A549 (cell line): ENCODE results near the gene LAGE3. TPM values are rescaled to one million over a fixed set of nuclear protein-coding genes. Genes with fewer than 3 reads are reported as not detected.

Source experiments
- ATAC-seq, 2 experiments: fragments of 200-7000 bp in 1 of 2; fragments of >200 bp in 1 of 2; cut with Nextera tagmentation in 1 of 2; cut with Tn5 transposase in 1 of 2; 3 replicates each; pipeline versions ENCODE4 v1.8.0 to v1.9.1; 2018 to 2020; ENCODE audit warnings: mild to moderate bottlenecking in 1 of 2, moderate library complexity in 1 of 2
- CTCF ChIA-PET: fragments of 300-600 bp; sonication (Branson Sonifier 250); formaldehyde crosslinking; extraction: SDS; loops from one replicate; lab custom pipeline; 2021; ENCODE audit warnings: antibody characterized with exemption, inconsistent platforms; lab: Yijun Ruan, JAX
- POLR2A ChIA-PET: fragments of 350-600 bp; formaldehyde crosslinking; extraction: SDS; loops from one replicate; lab custom pipeline; 2021; ENCODE audit warnings: antibody characterized with exemption, inconsistent platforms; lab: Yijun Ruan, JAX
- DNase-seq, 2 experiments: peaks; one replicate each; pipeline versions ENCODE4 v3.0.0 to v3.0.0-alpha.2; 2011 to 2016; ENCODE audit warnings: low read depth in 1 of 2, low spot score in 1 of 2
- FAIRE-seq: peaks from 2 replicates; lab custom pipeline; 2011; peaks lifted over from hg19 to GRCh38; lab: Jason Lieb, UNC
- H3K27ac ChIP-seq, 2 experiments: fragments of >200 bp; sonication (Bioruptor Twin); formaldehyde crosslinking; 3 replicates each; pipeline ENCODE4 v1.5.1; 2016 to 2017
- H3K4me1 ChIP-seq: fragments of >200 bp; sonication (Bioruptor Twin); formaldehyde crosslinking; 3 replicates; pipeline ENCODE4 v1.6.1; 2016
- H3K4me2 ChIP-seq: fragments of >200 bp; sonication (Bioruptor Twin); formaldehyde crosslinking; 3 replicates; pipeline ENCODE4 v1.6.1; 2016
- H3K4me3 ChIP-seq: fragments of >200 bp; sonication (Bioruptor Twin); formaldehyde crosslinking; 3 replicates; pipeline ENCODE4 v1.5.1; 2016
- H3K9me3 ChIP-seq: fragments of >200 bp; sonication (Bioruptor Twin); formaldehyde crosslinking; 3 replicates; pipeline ENCODE4 v1.6.1; 2016
- CBX2 ChIP-seq: fragments of 200-600 bp; sonication (generic); IDR thresholded peaks from 2 replicates; pipeline ENCODE4 v1.6.1; 2016; ENCODE audit warnings: low read depth, mild to moderate bottlenecking, borderline replicate concordance
- CBX8 ChIP-seq: fragments of 200-600 bp; sonication (generic); IDR thresholded peaks from 2 replicates; pipeline ENCODE4 v1.6.1; 2016
- CHD4 ChIP-seq: fragments of 200-600 bp; sonication (generic); IDR thresholded peaks from 2 replicates; pipeline ENCODE4 v1.6.1; 2016; ENCODE audit warnings: antibody characterized with exemption, mild to moderate bottlenecking, borderline replicate concordance
- E2F6 ChIP-seq: IDR thresholded peaks from 2 replicates; pipeline ENCODE4 v1.6.1; 2012; ENCODE audit warnings: low read depth, borderline replicate concordance
- EHF ChIP-seq: fragments of 250-450 bp; sonication (Bioruptor Pico); IDR thresholded peaks from 2 replicates; pipeline ENCODE4 v1.5.0; 2020; ENCODE audit warnings: mild to moderate bottlenecking
- ELK1 ChIP-seq: fragments of 150-350 bp; IDR thresholded peaks from 2 replicates; pipeline ENCODE4 v1.6.1; 2014; ENCODE audit warnings: low read depth, mild to moderate bottlenecking, low read length
- EP300 ChIP-seq, 2 experiments: fragments of >200 bp; sonication (Bioruptor Twin); formaldehyde crosslinking; IDR thresholded peaks; 2 replicates in 1 of 2; 3 replicates in 1 of 2; pipeline ENCODE4 v1.6.1; 2016 to 2017
- ESRRA ChIP-seq: fragments of 150-350 bp; IDR thresholded peaks from 2 replicates; pipeline ENCODE4 v1.6.1; 2014; ENCODE audit warnings: mild to moderate bottlenecking, low read length, borderline replicate concordance
- FOSL2 ChIP-seq, 2 experiments: fragments of 450-650 bp in 1 of 2; fragments of >200 bp in 1 of 2; sonication (Bioruptor Twin) in 1 of 2; formaldehyde crosslinking; IDR thresholded peaks; 2 replicates each; pipeline versions ENCODE4 v1.5.0 to v1.6.1; 2016 to 2020; ENCODE audit warnings: mild to moderate bottlenecking in 1 of 2, moderate library complexity in 1 of 2
- HMGXB4 ChIP-seq: fragments of 250-450 bp; sonication (Bioruptor Pico); IDR thresholded peaks from 2 replicates; pipeline ENCODE4 v1.5.0; 2021; ENCODE audit warnings: mild to moderate bottlenecking, moderate library complexity, borderline replicate concordance
- HOXB13 ChIP-seq: fragments of 250-450 bp; sonication (Bioruptor Pico); IDR thresholded peaks from 2 replicates; pipeline ENCODE4 v1.5.0; 2020; ENCODE audit warnings: low read depth, mild to moderate bottlenecking, moderate library complexity
- HOXB5 ChIP-seq: fragments of 250-450 bp; sonication (Bioruptor Pico); IDR thresholded peaks from 2 replicates; pipeline ENCODE4 v1.5.0; 2020; ENCODE audit warnings: mild to moderate bottlenecking, moderate library complexity
- JUN ChIP-seq, 2 experiments: fragments of >200 bp; sonication (Bioruptor Twin); formaldehyde crosslinking; IDR thresholded peaks; 2 replicates in 1 of 2; 3 replicates in 1 of 2; pipeline ENCODE4 v1.6.1; 2016 to 2017
- KDM5A ChIP-seq: fragments of 200-600 bp; sonication (generic); IDR thresholded peaks from 2 replicates; pipeline ENCODE4 v1.6.1; 2016; ENCODE audit warnings: antibody characterized with exemption, mild to moderate bottlenecking
- MAFK ChIP-seq: fragments of 450-650 bp; IDR thresholded peaks from 2 replicates; pipeline ENCODE4 v1.6.1; 2014; ENCODE audit not compliant: partially characterized antibody
- MYC ChIP-seq: IDR thresholded peaks from 2 replicates; pipeline ENCODE4 v1.6.1; 2012; ENCODE audit warnings: mild to moderate bottlenecking, inconsistent platforms, low read length, improper control_type of control experiment, borderline replicate concordance
- NPAS2 ChIP-seq: fragments of 250-450 bp; sonication (Bioruptor Pico); IDR thresholded peaks from 2 replicates; pipeline ENCODE4 v1.8.0; 2022; ENCODE audit warnings: mild to moderate bottlenecking, moderate library complexity, borderline replicate concordance
- NR3C1 ChIP-seq: fragments of >200 bp; sonication (Bioruptor Twin); formaldehyde crosslinking; IDR thresholded peaks from 3 replicates; pipeline ENCODE4 v1.6.1; 2017
- PBX3 ChIP-seq: IDR thresholded peaks from 2 replicates; pipeline ENCODE4 v1.6.1; 2012
- PHF8 ChIP-seq: fragments of 200-600 bp; sonication (generic); IDR thresholded peaks from 2 replicates; pipeline ENCODE4 v1.6.1; 2016; ENCODE audit warnings: low read depth, mild to moderate bottlenecking, antibody characterized with exemption, moderate library complexity, borderline replicate concordance
- POLR2AphosphoS2 ChIP-seq: conservative IDR thresholded peaks from 2 replicates; pipeline ENCODE4 v1.6.1; 2012; ENCODE audit warnings: low read length, improper control_type of control experiment, inconsistent platforms
- RCOR1 ChIP-seq: fragments of 150-350 bp; IDR thresholded peaks from 2 replicates; pipeline ENCODE4 v1.6.1; 2014; ENCODE audit warnings: antibody characterized with exemption, low read length, low read depth
- RNF2 ChIP-seq: fragments of 200-600 bp; sonication (generic); IDR thresholded peaks from 2 replicates; pipeline ENCODE4 v1.6.1; 2016; ENCODE audit warnings: low read depth, mild to moderate bottlenecking, antibody characterized with exemption, moderate library complexity, borderline replicate concordance
- SMC3 ChIP-seq: fragments of >200 bp; sonication (Bioruptor Twin); formaldehyde crosslinking; IDR thresholded peaks from 3 replicates; pipeline ENCODE4 v1.6.1; 2018; ENCODE audit warnings: inconsistent platforms
- TFCP2L1 ChIP-seq: fragments of 250-450 bp; sonication (Bioruptor Pico); IDR thresholded peaks from 2 replicates; pipeline ENCODE4 v1.5.0; 2021; ENCODE audit warnings: mild to moderate bottlenecking
- TP53 ChIP-seq: fragments of 250-450 bp; sonication (Bioruptor Pico); IDR thresholded peaks from 2 replicates; pipeline ENCODE4 v1.5.0; 2021; ENCODE audit warnings: mild to moderate bottlenecking, moderate library complexity
- ZFP36 ChIP-seq: fragments of 450-650 bp; IDR thresholded peaks from 2 replicates; pipeline ENCODE4 v1.6.1; 2014; ENCODE audit warnings: borderline replicate concordance; ENCODE audit not compliant: partially characterized antibody
- ZNF302 ChIP-seq: fragments of 250-450 bp; sonication (Bioruptor Pico); IDR thresholded peaks from 2 replicates; pipeline ENCODE4 v1.9.0; 2021; ENCODE audit warnings: inconsistent platforms, mild to moderate bottlenecking, moderate library complexity
- WGBS: methylation state at CpG from one replicate; pipeline ENCODE4 v1.1.6; 2017; ENCODE audit errors: missing lambda C conversion rate; 5-methylcytosine and 5-hydroxymethylcytosine counted together
- polyA minus RNA-seq: library from RNA; depleted of rRNA, polyadenylated mRNA; stranded (reverse); fragments of >200 nt; gene quantifications from 2 replicates; pipeline ENCODE4 v1.2.3, GENCODE V29; 2011; rRNA and poly(A)+ RNA removed
- polyA plus RNA-seq, 4 experiments: library from polyadenylated mRNA; depleted of rRNA in 3 of 4; stranded (reverse); fragments of >200 nt; fragmentation: RNase III in 1 of 4; extraction: RNeasy Plus Mini Kit Qiagen cat#74134 plus additional on column Dnase treatment in 1 of 4; gene quantifications; 2 replicates in 3 of 4; 3 replicates in 1 of 4; pipeline ENCODE4 v1.2.3, GENCODE V29; 2011 to 2017
- TF ChIP-seq, protein P1 (sequence below): fragments of >200 bp; sonication (Bioruptor Twin); formaldehyde crosslinking; IDR thresholded peaks from 3 replicates; pipeline ENCODE4 v1.5.1; 2016

Gene LAGE3, protein sequence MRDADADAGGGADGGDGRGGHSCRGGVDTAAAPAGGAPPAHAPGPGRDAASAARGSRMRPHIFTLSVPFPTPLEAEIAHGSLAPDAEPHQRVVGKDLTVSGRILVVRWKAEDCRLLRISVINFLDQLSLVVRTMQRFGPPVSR
- polyA plus RNA-seq (2011; rRNA removed): 20.6 and 26.8 TPM in 2 replicates
- polyA plus RNA-seq (2012; cell fraction: cytosol; rRNA removed): 69.4 and 88.6 TPM in 2 replicates
- 68.8 and 83.8 TPM in 2 replicates for polyA plus RNA-seq (2012; cell fraction: nucleus; rRNA removed)
- polyA plus RNA-seq (2017; fragmentation: RNase III; extraction: RNeasy Plus Mini Kit Qiagen cat#74134 plus additional on column Dnase treatment): 42.9 to 49.7 TPM (median 47.5 TPM) in 3 replicates
- polyA minus RNA-seq: 13.9 and 14.9 TPM in 2 replicates

GRCh38 chrX:154478728-154479622 lies at the start of gene LAGE3:
TSS of gene LAGE3 (minus strand) at chrX:154479281. CDS start at chrX:154478915, 366 bp downstream.
- DNase-seq (peak; percentile 83 to 94), FAIRE-seq (peak; percentile 43), ATAC-seq (peak; percentile 88 to 93)
- ChIA-PET POLR2A (interaction anchor here (0.5 to 1.3 kb wide), 4 partner anchors 11 to 762 kb away, joined by 3 to 8 read pairs (median 4); partner anchors contain the start of gene SLC10A3), CTCF (interaction anchor here (1.8 kb wide), 1 partner anchor 11 kb away, joined by 6 read pairs; the partner anchor contains the start of gene SLC10A3)
- WGBS: 47% methylated on average over 8 of the region's 85 CpGs
- Histone ChIP-seq H3K27ac (peak within 1 kb of the TSS; percentile 71 to 91), H3K4me2 (peak within 1 kb of the TSS; percentile 97), H3K4me1 (peaks cover 5% of the 10 kb centered on the region; the same call in 1 of the 3 replicates), H3K4me3 (peak within 1 kb of the TSS; percentile 83), H3K9me3 (no peaks in the 10 kb centered on the region)
- no peak for TF ChIP-seq KDM5A
- no peak for TF ChIP-seq FOSL2 (IDR thresholded peaks at IDR 0.05)
- no peak for TF ChIP-seq FOSL2 (CRISPR knock-in tag; IDR thresholded peaks at IDR 0.05)
- peak in 1 of 2 experiments; percentile 73; a peak in 4 of 5 replicates for TF ChIP-seq JUN (IDR thresholded peaks at IDR 0.05)
- no peak for TF ChIP-seq ZFP36
- no peak for TF ChIP-seq ESRRA
- TF ChIP-seq PBX3: no peak
- 0 out of 2 replicates have a peak, but pooled peaks have one; percentile 36 for TF ChIP-seq PHF8
- TF ChIP-seq ZNF302: no peak
- TF ChIP-seq RNF2: 0 out of 2 replicates have a peak, but pooled peaks have one; percentile 64
- TF ChIP-seq POLR2AphosphoS2: no peak
- TF ChIP-seq NPAS2 (CRISPR knock-in tag): no peak
- peak; percentile 100 for TF ChIP-seq E2F6
- TF ChIP-seq EP300 (IDR thresholded peaks at IDR 0.05): no peak
- TF ChIP-seq NR3C1: no peak
- TF ChIP-seq CHD4: no peak
- no peak for TF ChIP-seq RCOR1
- TF ChIP-seq SMC3: no peak
- TF ChIP-seq TP53 (CRISPR knock-in tag): 0 out of 2 replicates have a peak, but pooled peaks have one; percentile 73
- TF ChIP-seq HOXB5 (CRISPR knock-in tag): peak; percentile 83
- TF ChIP-seq, protein P1, sequence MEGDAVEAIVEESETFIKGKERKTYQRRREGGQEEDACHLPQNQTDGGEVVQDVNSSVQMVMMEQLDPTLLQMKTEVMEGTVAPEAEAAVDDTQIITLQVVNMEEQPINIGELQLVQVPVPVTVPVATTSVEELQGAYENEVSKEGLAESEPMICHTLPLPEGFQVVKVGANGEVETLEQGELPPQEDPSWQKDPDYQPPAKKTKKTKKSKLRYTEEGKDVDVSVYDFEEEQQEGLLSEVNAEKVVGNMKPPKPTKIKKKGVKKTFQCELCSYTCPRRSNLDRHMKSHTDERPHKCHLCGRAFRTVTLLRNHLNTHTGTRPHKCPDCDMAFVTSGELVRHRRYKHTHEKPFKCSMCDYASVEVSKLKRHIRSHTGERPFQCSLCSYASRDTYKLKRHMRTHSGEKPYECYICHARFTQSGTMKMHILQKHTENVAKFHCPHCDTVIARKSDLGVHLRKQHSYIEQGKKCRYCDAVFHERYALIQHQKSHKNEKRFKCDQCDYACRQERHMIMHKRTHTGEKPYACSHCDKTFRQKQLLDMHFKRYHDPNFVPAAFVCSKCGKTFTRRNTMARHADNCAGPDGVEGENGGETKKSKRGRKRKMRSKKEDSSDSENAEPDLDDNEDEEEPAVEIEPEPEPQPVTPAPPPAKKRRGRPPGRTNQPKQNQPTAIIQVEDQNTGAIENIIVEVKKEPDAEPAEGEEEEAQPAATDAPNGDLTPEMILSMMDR: no peak
- TF ChIP-seq ELK1: no peak
- TF ChIP-seq MAFK: no peak
- TF ChIP-seq MYC: peak; percentile 73; the same call in 1 of the 2 replicates
- 0 out of 2 replicates have a peak, but pooled peaks have one; percentile 55 for TF ChIP-seq EHF (CRISPR knock-in tag)
- TF ChIP-seq HMGXB4 (CRISPR knock-in tag): no peak
- TF ChIP-seq HOXB13: peak; percentile 83; the same call in 1 of the 2 replicates
- TF ChIP-seq TFCP2L1: peak; percentile 66; the same call in 1 of the 2 replicates
- no peak for TF ChIP-seq CBX2
- TF ChIP-seq CBX8: no peak
